Type B pancreatic cell (in vitro differentiated cells): Measurements from ENCODE around the gene CEP85. TPM values are rescaled to one million over a fixed set of nuclear protein-coding genes. Genes with fewer than 3 reads are reported as not detected.

Experiments
- DNase-seq: peaks from one replicate; pipeline ENCODE4 v3.0.0; 2021; ENCODE audit warnings: mixed read lengths; ENCODE audit not compliant: unreplicated experiment; ENCODE audit errors: extremely low spot score
- H3K27ac Mint-ChIP-seq: 2 replicates; pipeline ENCODE4 v1.8.0; 2021; ENCODE audit warnings: mild to moderate bottlenecking, mixed read lengths
- H3K27me3 Mint-ChIP-seq: 2 replicates; pipeline ENCODE4 v1.8.0; 2021; ENCODE audit warnings: mixed read lengths
- H3K36me3 Mint-ChIP-seq: 2 replicates; pipeline ENCODE4 v1.8.0; 2021; ENCODE audit warnings: mixed read lengths
- H3K4me1 Mint-ChIP-seq: one replicate; pipeline ENCODE4 v1.8.0; 2021; ENCODE audit warnings: mixed read lengths; ENCODE audit not compliant: unreplicated experiment
- H3K4me3 Mint-ChIP-seq: 2 replicates; pipeline ENCODE4 v1.8.0; 2021; ENCODE audit warnings: mild to moderate bottlenecking, mixed read lengths
- H3K9me3 Mint-ChIP-seq: 2 replicates; pipeline ENCODE4 v1.8.0; 2021; ENCODE audit warnings: mixed read lengths
- CTCF ChIP-seq: fragments of 200-600 bp; sonication (generic); conservative IDR thresholded peaks from 2 replicates; pipeline ENCODE4 v1.5.0; 2021; ENCODE audit warnings: antibody characterized with exemption, mild to moderate bottlenecking
- total RNA-seq: library from RNA; stranded (reverse); gene quantifications from 2 replicates; pipeline ENCODE4 v1.2.1, GENCODE V29; 2021; ENCODE audit warnings: low replicate concordance

CEP85 gene
- total RNA-seq, 1 donor from 2014 or later = 26.8 TPM

GRCh38 chr1:26278724-26279455 lies 44.9 kb downstream of the CEP85 start:
- H3K9me3 Mint-ChIP-seq = no peaks in the 10 kb centered on the region
- peak overlapping the region; percentile 95 for H3K4me3 Mint-ChIP-seq
- H3K4me1 Mint-ChIP-seq = peaks cover 46% of the 10 kb centered on the region
- H3K36me3 Mint-ChIP-seq = peaks cover 21% of the 10 kb centered on the region
- no peak for TF ChIP-seq CTCF
- peak overlapping the region; percentile 89 for H3K27ac Mint-ChIP-seq
- DNase-seq = no peak
- H3K27me3 Mint-ChIP-seq = no peaks in the 10 kb centered on the region

- H3K9me3 Mint-ChIP-seq = no peaks in the 10 kb centered on the region
- peak; percentile 86 for DNase-seq
- H3K4me3 Mint-ChIP-seq = peak within 1 kb of the TSS; percentile 95
- peaks cover 17% of the 10 kb centered on the region for H3K36me3 Mint-ChIP-seq
- H3K27ac Mint-ChIP-seq = peak within 1 kb of the TSS; percentile 89
- H3K4me1 Mint-ChIP-seq = peaks cover 48% of the 10 kb centered on the region
- TF ChIP-seq CTCF = peak; percentile 54
- no peaks in the 10 kb centered on the region for H3K27me3 Mint-ChIP-seq
Observed at GRCh38 chr1:26279456-26280332, 45.7 kb downstream of the CEP85 start, which contains the start of gene SH3BGRL3. Gene SH3BGRL3 (plus strand): TSS chr1:26280086. CDS start chr1:26280156, 70 bp downstream.

- Mint-ChIP-seq H3K4me1 (peaks cover 49% of the 10 kb centered on the region), H3K9me3 (no peaks in the 10 kb centered on the region), H3K36me3 (peaks cover 16% of the 10 kb centered on the region), H3K4me3 (peak overlapping the region; percentile 95), H3K27me3 (no peaks in the 10 kb centered on the region), H3K27ac (peak overlapping the region; percentile 85)
- no peak for TF ChIP-seq CTCF
- no peak for DNase-seq
Observed at GRCh38 chr1:26280333-26281042, 46.5 kb downstream of the CEP85 start.

GRCh38 chr1:26281091-26281958 lies 47.3 kb downstream of the CEP85 start:
- TF ChIP-seq CTCF = no peak
- H3K9me3 Mint-ChIP-seq = no peaks in the 10 kb centered on the region
- peaks cover 12% of the 10 kb centered on the region for H3K36me3 Mint-ChIP-seq
- no peaks in the 10 kb centered on the region for H3K27me3 Mint-ChIP-seq
- no peak for DNase-seq
- H3K4me1 Mint-ChIP-seq = peaks cover 41% of the 10 kb centered on the region
- H3K27ac Mint-ChIP-seq = peak overlapping the region; percentile 85
- H3K4me3 Mint-ChIP-seq = peak overlapping the region; percentile 84
